Pancreas (tissue), 10 donors: Measurements from ENCODE around the gene SHCBP1L. TPM values are rescaled to one million over a fixed set of nuclear protein-coding genes. Genes with fewer than 3 reads are reported as not detected.

Source experiments
- ATAC-seq, 4 donors: fragments of 200-7000 bp; cut with Tn5 transposase; one replicate each; pipeline versions ENCODE4 v1.8.0 to v1.9.1; 2020; ENCODE audit warnings: mild to moderate bottlenecking in 4 of 4, moderate library complexity in 4 of 4
- DNase-seq, 6 donors: peaks; one replicate each; pipeline ENCODE4 v3.0.0-alpha.2; 2020
- FAIRE-seq: peaks from 2 replicates; lab custom pipeline; 2012; peaks lifted over from hg19 to GRCh38; lab: Jason Lieb, UNC
- H3K27ac ChIP-seq, 4 donors: fragments of 200-600 bp; sonication (generic); 1 replicate in 3 of 4; 2 replicates in 1 of 4; pipeline versions ENCODE4 v1.5.0 to v1.8.0; 2020
- H3K27me3 ChIP-seq, 4 donors: fragments of 200-600 bp; one replicate each; pipeline ENCODE4 v1.8.0; 2021
- H3K36me3 ChIP-seq, 3 donors: fragments of 200-600 bp; sonication (generic) in 1 of 3; one replicate each; pipeline versions ENCODE4 v1.5.0 to v1.8.0; 2020 to 2021
- H3K4me1 ChIP-seq, 3 donors: fragments of 200-600 bp; one replicate each; pipeline ENCODE4 v1.8.0; 2021
- H3K4me3 ChIP-seq, 4 donors: fragments of 200-600 bp; sonication (generic) in 2 of 4; one replicate each; pipeline versions ENCODE4 v1.5.0 to v1.8.0; 2020 to 2021
- H3K9me3 ChIP-seq, 4 donors: fragments of 200-600 bp; one replicate each; pipeline ENCODE4 v1.8.0; 2021
- CTCF ChIP-seq, 4 donors: fragments of 200-600 bp; sonication (generic) in 3 of 4; IDR thresholded peaks; one replicate each; pipeline versions ENCODE4 v1.5.0 to v1.8.0; 2021; ENCODE audit warnings: antibody characterized with exemption in 4 of 4
- WGBS, 2 donors: extraction: QIAGEN DNeasy Blood & Tissue Kit; methylation state at CpG; one replicate each; pipeline ENCODE4 v1.1.7; 2013; 5-methylcytosine and 5-hydroxymethylcytosine counted together
- intact Hi-C, 3 donors: fragments of 100-400 bp; cut with DNase I; formaldehyde crosslinking; loops; one replicate each; pipeline versions ENCODE4 v1.11.1 to v1.14.2; 2022
- polyA plus RNA-seq, 2 donors: library from polyadenylated mRNA; stranded (reverse); fragments of 200-250 nt; gene quantifications; one replicate each; pipeline ENCODE4 v1.2.3, GENCODE V29; 2013
- total RNA-seq, 6 donors: library from RNA; stranded (reverse); fragmentation: NEBNext Ultra II Directional in 4 of 6; extraction: Animal tissue kit (Norgen Biotek cat#: 25700) in 4 of 6; gene quantifications; one replicate each; pipeline versions ENCODE4 v1.2.1 to v1.2.4, GENCODE V29; 2021 to 2023
- donor health status: healthy with polysubstance abuse.
- donor health status: DM: no; HTN: no; CAD: no; lungs with moderate emphysema.
- donor health status: DM: no; HTN: no; CAD: no.
- donor health status: control.
- donor health status: control.
- donor health status: Bipolar disorder and iron deficiency.
- donor health status: DM: yes; HTN: yes; CAD: no.
- donor health status: DM: no; HTN: no; CAD: no.
- donor health status: DM: no; HTN: no; CAD: no.
- donor health status: DM: yes; HTN: yes; CAD: no.

SHCBP1L gene
- total and polyA plus RNA-seq, 8 donors, result not detected

GRCh38 chr1:182962554-182963115, 9.7 kb upstream of the SHCBP1L start:
- Histone ChIP-seq H3K27ac (peak overlapping the region in 2 of 4 donors; percentile 11 to 30), H3K4me3 (no peak overlapping the region), H3K9me3 (no peaks in the 10 kb centered on the region), H3K4me1 (no peaks in the 10 kb centered on the region), H3K27me3 (no peaks in the 10 kb centered on the region), H3K36me3 (no peaks in the 10 kb centered on the region)
- intact Hi-C loops, result loop anchor here in 1 of 3 donors (2.0 to 10.0 kb wide), 2 partner anchors 62 to 262 kb away; no protein-coding TSS in a partner anchor
- peak; percentile 60 to 80 (median 79) for TF ChIP-seq CTCF (IDR thresholded peaks at IDR 0.05)
- peak; percentile 86 for FAIRE-seq
- peak; percentile 100 for ATAC-seq
- peak; percentile 64 to 80 (median 68) for DNase-seq
- 6 to 7% methylated on average over 6 of the region's 6 CpGs for WGBS, 2 donors

- no peaks in the 10 kb centered on the region for H3K4me1 ChIP-seq
- intact Hi-C loops, result loop anchor here in 1 of 3 donors (10.0 kb wide), 1 partner anchor 265 kb away; no protein-coding TSS in a partner anchor
- no peaks in the 10 kb centered on the region for H3K27me3 ChIP-seq
- ATAC-seq (no peak), FAIRE-seq (no peak), DNase-seq (peak in 2 of 6 donors; percentile 14 to 47)
- no peaks in the 10 kb centered on the region for H3K36me3 ChIP-seq
- no peak for TF ChIP-seq CTCF (IDR thresholded peaks at IDR 0.05)
- H3K27ac ChIP-seq, result no peak overlapping the region
- WGBS, 2 donors, result 70 to 79% methylated on average over 15 of the region's 15 CpGs
- H3K4me3 ChIP-seq, result no peak overlapping the region
- no peaks in the 10 kb centered on the region for H3K9me3 ChIP-seq
Observed at GRCh38 chr1:182960046-182960445, 7.1 kb upstream of the SHCBP1L start.

- DNase-seq (no peak), ATAC-seq (no peak), FAIRE-seq (no peak)
- intact Hi-C loops, result loop anchor here in 1 of 3 donors (10.0 kb wide), 1 partner anchor 267 kb away; no protein-coding TSS in a partner anchor
- Histone ChIP-seq H3K9me3 (no peaks in the 10 kb centered on the region), H3K27me3 (no peaks in the 10 kb centered on the region), H3K4me1 (no peaks in the 10 kb centered on the region), H3K36me3 (no peaks in the 10 kb centered on the region), H3K4me3 (no peak overlapping the region), H3K27ac (no peak overlapping the region)
- 75 to 80% methylated on average over 11 of the region's 11 CpGs for WGBS, 2 donors
- TF ChIP-seq CTCF (IDR thresholded peaks at IDR 0.05), result no peak
Observed at GRCh38 chr1:182957902-182958395, 5.0 kb upstream of the SHCBP1L start.

- H3K9me3 ChIP-seq, result no peaks in the 10 kb centered on the region
- no peak overlapping the region for H3K27ac ChIP-seq
- ATAC-seq, result no peak
- peaks cover 0 to 6% (median 2%) of the 10 kb centered on the region in 4 donors for H3K27me3 ChIP-seq
- no peak for FAIRE-seq
- no peak for TF ChIP-seq CTCF (IDR thresholded peaks at IDR 0.05)
- no peaks in the 10 kb centered on the region for H3K36me3 ChIP-seq
- H3K4me1 ChIP-seq, result no peaks in the 10 kb centered on the region
- no peak for DNase-seq
- 74 to 84% methylated on average over 2 of the region's 2 CpGs for WGBS, 2 donors
- intact Hi-C loops, result loop anchor here in 1 of 3 donors (10.0 kb wide), 1 partner anchor 268 kb away; no protein-coding TSS in a partner anchor
- H3K4me3 ChIP-seq, result no peak overlapping the region
Observed at GRCh38 chr1:182956708-182957365, 3.9 kb upstream of the SHCBP1L start.
